ENCODE measurements around the gene RTN4.

The RTN4 gene

GRCh38 chr2:54941248-54941984, 108.8 kb downstream of the RTN4 start:
- TF ChIP-seq CTCF (IDR thresholded peaks at IDR 0.05; ENCODE audit: low read depth, low read length), result no peak
- DNase-seq (ENCODE audit: extremely low read depth, low read depth), result no peak

- DNase-seq (ENCODE audit: extremely low read depth, low read depth), result no peak
- TF ChIP-seq CTCF (IDR thresholded peaks at IDR 0.05; ENCODE audit: low read depth, low read length), result no peak
Measured at GRCh38 chr2:54940723-54941122, 109.5 kb downstream of the RTN4 start.

- DNase-seq (ENCODE audit: extremely low read depth, low read depth), result no peak
- TF ChIP-seq CTCF (IDR thresholded peaks at IDR 0.05; ENCODE audit: low read depth, low read length), result no peak
Measured at GRCh38 chr2:54939446-54940118, 110.7 kb downstream of the RTN4 start.

- no peak for TF ChIP-seq CTCF (IDR thresholded peaks at IDR 0.05; ENCODE audit: low read depth, low read length)
- no peak for DNase-seq (ENCODE audit: extremely low read depth, low read depth)
Measured at GRCh38 chr2:54936766-54937165, 113.5 kb downstream of the RTN4 start.

- no peak for TF ChIP-seq CTCF (IDR thresholded peaks at IDR 0.05; ENCODE audit: low read depth, low read length)
- no peak for DNase-seq (ENCODE audit: extremely low read depth, low read depth)
Measured at GRCh38 chr2:54935389-54935788, 114.9 kb downstream of the RTN4 start.

GRCh38 chr2:54931473-54931872, 118.8 kb downstream of the RTN4 start:
- TF ChIP-seq CTCF (IDR thresholded peaks at IDR 0.05; ENCODE audit: low read depth, low read length), result no peak
- no peak for DNase-seq (ENCODE audit: extremely low read depth, low read depth)

- DNase-seq (ENCODE audit: extremely low read depth, low read depth), result no peak
- TF ChIP-seq CTCF (IDR thresholded peaks at IDR 0.05; ENCODE audit: low read depth, low read length), result no peak
Measured at GRCh38 chr2:54928719-54929118, 121.5 kb downstream of the RTN4 start.
